ENCODE data around the gene SMIM27.
"Not testable (repeated sequence)": the region's sequence is repeated elsewhere in the genome, so short reads cannot be mapped to it uniquely, and the experiment has no call there.

Gene SMIM27

DNA sequence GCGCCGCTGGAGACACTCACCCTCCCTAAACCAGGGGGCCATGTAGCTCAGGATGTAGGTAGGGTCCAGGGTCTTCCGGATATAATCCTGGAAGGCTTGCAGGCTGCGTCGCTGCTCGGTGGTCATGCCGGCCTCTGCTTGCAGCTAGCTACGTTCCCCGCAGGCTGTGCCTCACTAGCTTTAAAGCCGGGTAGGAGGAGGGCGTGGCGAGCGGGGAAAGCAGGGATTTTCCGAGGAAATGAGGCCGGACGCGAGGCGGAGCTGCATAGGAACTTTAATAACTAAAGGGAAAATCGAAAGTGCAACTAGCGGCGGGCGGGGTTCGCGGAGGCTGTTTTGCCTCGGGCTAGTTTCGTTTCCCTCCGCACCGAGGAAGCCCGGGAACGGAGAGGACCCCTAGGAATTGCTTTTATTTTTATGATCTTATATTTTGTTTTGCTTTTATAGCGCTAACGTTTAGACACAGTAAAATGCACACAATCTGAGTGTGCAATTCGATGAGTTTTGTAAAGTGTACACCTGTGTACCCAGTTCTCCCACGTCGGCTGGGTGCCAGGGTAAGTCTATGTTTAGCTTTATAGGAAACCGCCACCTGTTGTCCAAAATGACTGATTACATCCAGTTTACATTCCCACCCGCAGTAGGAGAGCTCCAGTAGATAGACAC, 26.0 kb upstream of the SMIM27 start, which contains the start of gene RIGI:
Gene RIGI, minus strand, starts transcription at position 156 of the 666 bp plus-strand sequence. Its CDS starts 30 bp downstream, at position 126.
- Histone ChIP-seq H3K4me3 (ENCODE audit: low read depth, low read length) (peak within 1 kb of the TSS; percentile 82), H3K27me3 (ENCODE audit: control insufficient read depth, insufficient read depth, low read length) (no peaks in the 10 kb centered on the region), H3K27ac (ENCODE audit: low read depth, low read length) (peak within 1 kb of the TSS; percentile 57), H3K4me1 (ENCODE audit: control insufficient read depth, insufficient read depth, low read length) (peaks cover 16% of the 10 kb centered on the region), H3K36me3 (ENCODE audit: control insufficient read depth, insufficient read depth, low read length) (peaks cover 3% of the 10 kb centered on the region; the same call in 1 of the 2 replicates), H3K9me3 (ENCODE audit: control insufficient read depth, insufficient read depth, low read length) (peaks cover 9% of the 10 kb centered on the region), H3K9ac (ENCODE audit: low read depth, low read length) (peak within 1 kb of the TSS; percentile 69)

DNA sequence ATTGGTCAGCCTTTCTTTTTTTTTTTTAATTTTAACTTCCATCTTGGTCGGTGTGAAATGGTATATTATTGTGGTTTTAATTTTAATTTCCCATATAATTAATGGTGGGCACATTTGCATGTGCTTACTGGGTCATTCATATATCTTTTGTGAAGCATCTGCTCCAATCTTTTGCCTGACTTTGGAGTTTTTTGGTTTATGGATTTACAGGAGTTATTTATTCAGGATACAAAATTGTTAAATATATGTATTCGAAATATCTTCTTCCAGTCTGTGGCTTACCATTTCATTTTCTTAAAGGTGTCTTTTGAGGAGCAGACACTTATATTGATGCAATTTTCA, 25.4 kb upstream of the SMIM27 start:
- no peaks in the 10 kb centered on the region for H3K27me3 ChIP-seq (ENCODE audit: control insufficient read depth, insufficient read depth, low read length)
- peak overlapping the region; percentile 82 for H3K4me3 ChIP-seq (ENCODE audit: low read depth, low read length)
- peaks cover 4% of the 10 kb centered on the region for H3K9me3 ChIP-seq (ENCODE audit: control insufficient read depth, insufficient read depth, low read length)
- no peak overlapping the region for H3K27ac ChIP-seq (ENCODE audit: low read depth, low read length)
- peaks cover 3% of the 10 kb centered on the region; the same call in 1 of the 2 replicates for H3K36me3 ChIP-seq (ENCODE audit: control insufficient read depth, insufficient read depth, low read length)
- no peak overlapping the region for H3K9ac ChIP-seq (ENCODE audit: low read depth, low read length)
- peaks cover 16% of the 10 kb centered on the region for H3K4me1 ChIP-seq (ENCODE audit: control insufficient read depth, insufficient read depth, low read length)

DNA sequence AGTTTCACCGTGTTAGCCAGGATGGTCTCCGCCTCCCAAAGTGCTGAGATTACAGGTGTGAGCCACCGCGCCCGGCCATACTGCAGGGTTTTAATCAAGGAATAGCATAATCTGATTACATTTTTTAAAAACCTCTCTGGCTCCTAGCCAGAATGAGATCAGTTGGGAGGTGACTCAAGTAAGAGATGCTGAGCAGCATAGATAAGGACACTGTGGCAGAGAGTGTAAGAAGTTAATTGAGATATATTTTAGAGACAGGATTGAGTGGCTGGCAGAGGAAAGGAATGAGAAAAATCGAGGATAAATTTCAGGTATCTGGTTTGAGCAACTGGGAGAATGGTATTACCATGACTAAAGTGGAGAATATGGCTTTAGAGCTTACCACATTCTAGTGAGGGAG, 18.8 kb upstream of the SMIM27 start:
- Histone ChIP-seq H3K9ac (ENCODE audit: low read depth, low read length) (no peak overlapping the region), H3K27me3 (ENCODE audit: control insufficient read depth, insufficient read depth, low read length) (no peaks in the 10 kb centered on the region), H3K36me3 (ENCODE audit: control insufficient read depth, insufficient read depth, low read length) (no peaks in the 10 kb centered on the region), H3K9me3 (ENCODE audit: control insufficient read depth, insufficient read depth, low read length) (no peaks in the 10 kb centered on the region), H3K4me3 (ENCODE audit: low read depth, low read length) (no peak overlapping the region), H3K27ac (ENCODE audit: low read depth, low read length) (no peak overlapping the region), H3K4me1 (ENCODE audit: control insufficient read depth, insufficient read depth, low read length) (no peaks in the 10 kb centered on the region)

DNA sequence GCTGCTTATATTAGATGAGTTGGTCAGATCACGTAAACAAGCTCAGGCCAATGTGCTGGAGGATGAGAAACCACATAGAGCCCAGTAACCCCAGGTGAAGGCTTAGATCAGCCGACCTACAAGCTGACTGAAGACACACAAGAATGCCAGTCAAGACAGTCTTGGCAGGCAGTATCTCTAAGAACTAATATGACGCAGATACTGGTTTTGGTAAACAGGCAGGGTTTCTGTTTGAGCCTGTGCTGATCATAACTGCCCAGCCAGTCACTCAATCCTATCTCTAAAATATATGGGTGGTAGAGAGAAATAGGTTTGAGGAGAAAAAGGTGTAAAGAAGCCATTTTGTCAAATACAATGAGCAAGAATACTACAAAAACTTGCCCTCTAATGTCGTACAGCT, 18.3 kb upstream of the SMIM27 start:
- Histone ChIP-seq H3K27me3 (ENCODE audit: control insufficient read depth, insufficient read depth, low read length) (no peaks in the 10 kb centered on the region), H3K9ac (ENCODE audit: low read depth, low read length) (no peak overlapping the region), H3K27ac (ENCODE audit: low read depth, low read length) (no peak overlapping the region), H3K4me1 (ENCODE audit: control insufficient read depth, insufficient read depth, low read length) (no peaks in the 10 kb centered on the region), H3K9me3 (ENCODE audit: control insufficient read depth, insufficient read depth, low read length) (no peaks in the 10 kb centered on the region), H3K36me3 (ENCODE audit: control insufficient read depth, insufficient read depth, low read length) (no peaks in the 10 kb centered on the region), H3K4me3 (ENCODE audit: low read depth, low read length) (no peak overlapping the region)

DNA sequence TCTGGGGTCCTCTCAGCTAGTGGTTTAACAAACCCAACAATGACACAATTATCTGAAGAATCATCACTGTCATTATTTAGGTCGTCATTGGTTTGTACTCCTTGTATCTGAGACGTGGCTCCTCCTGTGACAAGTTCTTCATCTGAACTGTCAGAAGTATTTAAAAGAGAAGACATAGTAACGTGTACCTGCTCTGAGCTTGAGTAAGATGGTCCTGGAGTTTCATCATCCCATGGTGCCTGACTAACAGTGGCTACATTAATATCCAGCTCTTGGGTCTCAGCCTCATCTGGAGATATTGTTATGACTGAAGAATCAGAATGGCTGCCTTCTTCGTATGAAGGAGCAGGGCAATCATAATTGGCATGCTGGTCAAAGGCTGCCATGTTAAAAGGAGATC, 9.1 kb upstream of the SMIM27 start:
- Histone ChIP-seq H3K4me3 (ENCODE audit: low read depth, low read length) (no peak overlapping the region), H3K27ac (ENCODE audit: low read depth, low read length) (no peak overlapping the region), H3K4me1 (ENCODE audit: control insufficient read depth, insufficient read depth, low read length) (no peaks in the 10 kb centered on the region), H3K9ac (ENCODE audit: low read depth, low read length) (no peak overlapping the region), H3K36me3 (ENCODE audit: control insufficient read depth, insufficient read depth, low read length) (peaks cover 54% of the 10 kb centered on the region), H3K9me3 (ENCODE audit: control insufficient read depth, insufficient read depth, low read length) (no peaks in the 10 kb centered on the region), H3K27me3 (ENCODE audit: control insufficient read depth, insufficient read depth, low read length) (no peaks in the 10 kb centered on the region)

DNA sequence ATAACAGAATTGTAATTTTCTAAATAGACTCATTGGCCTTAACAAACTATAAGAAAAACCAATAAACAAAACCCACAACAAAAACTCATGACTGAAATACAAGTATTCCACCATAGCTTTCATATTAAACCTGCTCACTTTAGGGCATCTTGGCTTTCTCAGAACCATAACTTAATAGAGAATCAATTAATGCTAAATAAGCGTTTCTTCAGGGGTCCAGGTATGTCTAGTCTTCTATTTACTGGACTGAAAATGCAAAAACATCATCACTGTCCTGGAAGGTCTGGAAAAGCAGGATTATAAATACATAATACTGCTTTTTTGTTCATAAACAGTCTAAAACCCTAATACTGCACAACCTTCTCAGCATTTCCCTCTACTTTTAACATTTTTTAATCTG, 6.2 kb upstream of the SMIM27 start:
- no peak overlapping the region for H3K4me3 ChIP-seq (ENCODE audit: low read depth, low read length)
- H3K27ac ChIP-seq (ENCODE audit: low read depth, low read length) = no peak overlapping the region
- H3K9ac ChIP-seq (ENCODE audit: low read depth, low read length) = no peak overlapping the region
- peaks cover 52% of the 10 kb centered on the region for H3K36me3 ChIP-seq (ENCODE audit: control insufficient read depth, insufficient read depth, low read length)
- no peaks in the 10 kb centered on the region for H3K27me3 ChIP-seq (ENCODE audit: control insufficient read depth, insufficient read depth, low read length)
- no peaks in the 10 kb centered on the region for H3K9me3 ChIP-seq (ENCODE audit: control insufficient read depth, insufficient read depth, low read length)
- H3K4me1 ChIP-seq (ENCODE audit: control insufficient read depth, insufficient read depth, low read length) = peaks cover 5% of the 10 kb centered on the region; the same call in 1 of the 2 replicates

DNA sequence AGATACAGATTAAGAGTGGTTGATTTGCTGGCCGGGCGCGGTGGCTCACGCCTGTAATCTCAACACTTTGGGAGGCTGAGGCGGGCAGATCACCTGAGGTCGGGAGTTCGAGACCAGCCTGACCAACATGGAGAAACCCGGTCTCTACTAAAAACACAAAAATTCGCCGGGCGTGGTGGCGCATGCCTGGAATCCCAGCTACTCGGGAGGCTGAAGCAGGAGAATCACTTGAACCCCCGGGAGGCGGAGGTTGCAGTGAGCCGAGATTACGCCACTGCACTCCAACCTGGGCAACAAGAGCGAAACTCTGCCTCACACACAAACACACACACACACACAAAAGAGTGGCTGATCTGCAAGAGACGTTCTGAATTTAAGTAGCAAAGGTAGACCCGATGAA, 3.9 kb upstream of the SMIM27 start:
- not testable (repeated sequence) for H3K4me1 ChIP-seq (ENCODE audit: control insufficient read depth, insufficient read depth, low read length); H3K27ac ChIP-seq (ENCODE audit: low read depth, low read length); H3K27me3 ChIP-seq (ENCODE audit: control insufficient read depth, insufficient read depth, low read length); H3K9me3 ChIP-seq (ENCODE audit: control insufficient read depth, insufficient read depth, low read length); H3K9ac ChIP-seq (ENCODE audit: low read depth, low read length); H3K4me3 ChIP-seq (ENCODE audit: low read depth, low read length)
- peaks cover 29% of the 10 kb centered on the region for H3K36me3 ChIP-seq (ENCODE audit: control insufficient read depth, insufficient read depth, low read length)

DNA sequence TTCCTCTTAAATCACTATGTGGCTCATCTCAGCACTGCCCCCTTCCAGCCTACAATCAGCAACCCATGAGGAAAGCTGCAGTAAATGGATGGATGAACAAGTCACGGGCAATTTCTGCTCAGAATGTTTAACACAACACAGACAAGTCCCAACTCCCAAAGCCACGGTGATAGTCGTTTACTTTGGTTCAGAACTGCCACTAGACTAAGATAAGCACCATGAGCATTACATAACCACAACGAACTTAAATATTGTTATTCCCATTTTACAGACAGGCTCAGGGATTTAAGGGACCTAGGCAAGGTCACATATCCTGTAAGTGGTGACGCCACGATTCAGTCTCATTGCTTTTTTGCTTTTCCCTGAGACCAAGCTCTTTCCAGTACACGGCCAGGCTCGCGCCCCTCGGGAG, 2.0 kb upstream of the SMIM27 start:
- H3K4me1 ChIP-seq (ENCODE audit: control insufficient read depth, insufficient read depth, low read length) = peaks cover 5% of the 10 kb centered on the region; the same call in 1 of the 2 replicates
- peak overlapping the region; percentile 98 for H3K4me3 ChIP-seq (ENCODE audit: low read depth, low read length)
- no peaks in the 10 kb centered on the region for H3K27me3 ChIP-seq (ENCODE audit: control insufficient read depth, insufficient read depth, low read length)
- no peaks in the 10 kb centered on the region for H3K9me3 ChIP-seq (ENCODE audit: control insufficient read depth, insufficient read depth, low read length)
- peak overlapping the region; percentile 83 for H3K9ac ChIP-seq (ENCODE audit: low read depth, low read length)
- H3K36me3 ChIP-seq (ENCODE audit: control insufficient read depth, insufficient read depth, low read length) = peaks cover 22% of the 10 kb centered on the region
- H3K27ac ChIP-seq (ENCODE audit: low read depth, low read length) = peak overlapping the region; percentile 93

DNA sequence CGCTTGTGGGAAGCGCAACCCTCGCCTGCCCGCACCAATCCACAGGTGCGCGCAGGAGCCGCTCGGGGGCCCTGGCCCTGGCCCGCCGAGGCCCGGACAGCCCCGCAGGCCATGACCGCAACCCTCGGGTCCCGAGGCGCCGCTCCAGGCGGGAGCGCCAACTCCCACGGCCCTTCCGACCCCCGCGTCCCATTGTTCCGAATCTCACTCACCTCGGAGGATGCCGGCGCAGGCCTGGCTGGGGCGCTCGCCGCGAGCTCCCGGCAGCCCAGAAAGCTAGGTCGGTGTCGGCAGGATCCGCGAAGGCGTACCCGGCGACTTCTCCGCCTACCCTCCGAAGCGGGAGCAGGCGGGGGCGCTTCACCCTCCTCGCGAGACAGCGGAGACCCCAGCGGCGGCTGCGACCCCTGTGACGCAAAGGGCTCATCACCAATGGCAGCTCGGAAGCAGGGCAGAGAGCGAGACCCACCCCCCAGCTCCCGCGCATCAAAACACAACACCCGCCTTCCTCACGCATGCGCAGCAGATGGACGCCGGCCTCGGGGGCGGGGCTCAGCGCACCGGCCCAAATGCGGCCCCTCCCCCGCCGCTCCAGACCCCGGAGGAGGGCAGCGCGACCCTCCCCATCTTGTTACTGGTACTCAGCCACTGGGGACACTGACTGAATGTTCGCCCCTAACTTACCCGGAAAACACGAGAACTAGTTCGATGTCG, 1.4 kb upstream of the SMIM27 start:
- peaks cover 21% of the 10 kb centered on the region for H3K36me3 ChIP-seq (ENCODE audit: control insufficient read depth, insufficient read depth, low read length)
- H3K9me3 ChIP-seq (ENCODE audit: control insufficient read depth, insufficient read depth, low read length) = no peaks in the 10 kb centered on the region
- H3K27me3 ChIP-seq (ENCODE audit: control insufficient read depth, insufficient read depth, low read length) = no peaks in the 10 kb centered on the region
- H3K4me1 ChIP-seq (ENCODE audit: control insufficient read depth, insufficient read depth, low read length) = peaks cover 5% of the 10 kb centered on the region; the same call in 1 of the 2 replicates
- H3K9ac ChIP-seq (ENCODE audit: low read depth, low read length) = peak overlapping the region; percentile 98
- H3K27ac ChIP-seq (ENCODE audit: low read depth, low read length) = peak overlapping the region; percentile 100
- H3K4me3 ChIP-seq (ENCODE audit: low read depth, low read length) = peak overlapping the region; percentile 98

DNA sequence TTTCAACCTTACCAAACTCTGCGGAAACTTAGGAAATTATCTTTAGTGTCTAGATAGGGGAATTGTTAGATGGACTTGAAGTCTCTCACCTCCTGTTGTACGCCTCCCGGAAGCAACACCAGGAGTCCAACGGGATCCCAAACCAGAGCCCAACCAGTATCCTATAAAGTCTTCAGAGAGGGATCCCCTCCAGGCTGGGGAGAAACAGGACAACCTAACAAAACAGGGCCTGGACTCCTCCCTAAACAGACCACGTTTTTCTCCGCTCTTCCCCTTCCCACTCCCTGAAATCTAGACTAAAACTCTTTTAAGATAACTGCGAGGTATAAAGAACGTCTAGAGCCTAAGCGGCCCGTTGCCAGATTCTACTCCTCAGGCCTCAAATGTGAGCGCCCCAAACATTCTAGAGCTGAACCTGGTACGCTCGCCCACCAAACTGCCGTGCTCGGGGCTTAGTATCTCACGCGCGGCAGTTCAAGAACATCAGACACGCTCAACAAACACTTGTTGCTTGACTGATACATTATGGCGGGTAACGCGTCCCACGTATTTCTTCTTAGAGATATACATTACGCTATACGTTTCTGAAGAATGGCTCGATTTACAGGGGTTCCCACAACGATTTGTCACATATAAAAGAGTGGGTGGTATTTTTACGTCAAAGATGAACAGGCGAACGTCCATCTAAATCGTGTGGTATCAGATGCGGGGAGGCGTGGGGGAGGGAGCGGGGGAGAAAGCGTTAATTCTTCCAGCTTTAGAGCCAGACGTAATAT, 663 bp upstream of the SMIM27 start:
- Histone ChIP-seq H3K4me3 (ENCODE audit: low read depth, low read length) (peak overlapping the region; percentile 98), H3K4me1 (ENCODE audit: control insufficient read depth, insufficient read depth, low read length) (peaks cover 5% of the 10 kb centered on the region; the same call in 1 of the 2 replicates), H3K36me3 (ENCODE audit: control insufficient read depth, insufficient read depth, low read length) (peaks cover 21% of the 10 kb centered on the region), H3K27me3 (ENCODE audit: control insufficient read depth, insufficient read depth, low read length) (no peaks in the 10 kb centered on the region), H3K27ac (ENCODE audit: low read depth, low read length) (peak overlapping the region; percentile 100), H3K9ac (ENCODE audit: low read depth, low read length) (peak overlapping the region; percentile 98), H3K9me3 (ENCODE audit: control insufficient read depth, insufficient read depth, low read length) (no peaks in the 10 kb centered on the region)

Measured in HUES48 (cell line).